Measurements from ENCODE around the gene ZNF532.

Gene ZNF532

DNA sequence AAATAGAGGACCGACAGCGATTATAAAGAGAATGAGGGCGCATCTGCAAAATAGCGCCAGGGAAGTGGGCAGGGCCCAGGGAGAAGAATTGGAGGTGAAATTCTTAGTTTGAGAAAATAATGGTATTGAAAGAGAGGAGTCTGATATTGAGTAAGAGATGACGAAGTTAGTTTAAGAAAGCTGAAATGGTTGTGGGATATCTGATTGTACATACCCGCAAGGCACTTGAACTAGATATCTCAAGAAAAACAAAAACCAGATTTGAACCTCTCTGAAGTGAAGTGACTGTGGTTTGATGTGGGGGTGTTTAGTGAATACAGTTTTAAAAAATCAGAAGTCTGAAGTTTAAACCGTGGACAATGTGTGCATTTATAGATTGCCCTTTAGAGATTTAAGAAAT lies 38.9 kb downstream of the ZNF532 start:
- H3K4me2 ChIP-seq (ENCODE audit: low read length) = no peak overlapping the region

DNA sequence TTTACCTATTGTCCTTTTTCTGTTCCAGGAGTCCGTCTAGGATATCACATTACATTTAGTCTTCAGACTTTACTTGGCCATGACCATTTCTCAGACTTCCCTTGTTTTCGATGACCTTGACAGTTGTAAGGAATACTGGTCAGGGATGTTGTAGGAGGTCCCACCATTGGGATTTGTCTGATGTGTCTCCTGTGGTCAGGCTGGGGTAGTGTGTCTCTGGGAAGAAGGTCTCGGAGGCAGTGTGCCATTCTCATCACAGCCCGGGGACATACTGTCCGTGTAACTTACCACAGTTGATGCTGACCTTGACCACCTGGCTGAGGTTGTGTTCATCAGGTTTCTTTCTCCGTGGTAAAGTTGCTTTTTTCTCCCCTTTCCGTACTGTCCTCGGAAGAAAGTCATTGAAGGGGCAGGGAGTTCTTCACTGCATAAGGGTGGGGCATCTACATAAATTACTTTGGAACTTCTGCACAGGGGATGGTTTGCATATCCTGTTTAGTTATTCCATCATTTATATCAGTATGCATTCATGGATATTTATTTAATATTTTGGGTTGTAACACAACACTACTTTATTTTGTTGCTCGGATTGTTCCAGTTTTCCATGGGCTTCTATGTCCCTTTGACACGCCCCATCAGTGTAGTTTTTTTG lies 41.2 kb downstream of the ZNF532 start:
- H3K27me3 ChIP-seq (ENCODE audit: low read depth, low read length) = no peaks in the 10 kb centered on the region
- no peak overlapping the region for H3K27ac ChIP-seq (ENCODE audit: low read length)
- H3K79me2 ChIP-seq (ENCODE audit: low read length) = peaks cover 70% of the 10 kb centered on the region
- TF ChIP-seq, protein P1, sequence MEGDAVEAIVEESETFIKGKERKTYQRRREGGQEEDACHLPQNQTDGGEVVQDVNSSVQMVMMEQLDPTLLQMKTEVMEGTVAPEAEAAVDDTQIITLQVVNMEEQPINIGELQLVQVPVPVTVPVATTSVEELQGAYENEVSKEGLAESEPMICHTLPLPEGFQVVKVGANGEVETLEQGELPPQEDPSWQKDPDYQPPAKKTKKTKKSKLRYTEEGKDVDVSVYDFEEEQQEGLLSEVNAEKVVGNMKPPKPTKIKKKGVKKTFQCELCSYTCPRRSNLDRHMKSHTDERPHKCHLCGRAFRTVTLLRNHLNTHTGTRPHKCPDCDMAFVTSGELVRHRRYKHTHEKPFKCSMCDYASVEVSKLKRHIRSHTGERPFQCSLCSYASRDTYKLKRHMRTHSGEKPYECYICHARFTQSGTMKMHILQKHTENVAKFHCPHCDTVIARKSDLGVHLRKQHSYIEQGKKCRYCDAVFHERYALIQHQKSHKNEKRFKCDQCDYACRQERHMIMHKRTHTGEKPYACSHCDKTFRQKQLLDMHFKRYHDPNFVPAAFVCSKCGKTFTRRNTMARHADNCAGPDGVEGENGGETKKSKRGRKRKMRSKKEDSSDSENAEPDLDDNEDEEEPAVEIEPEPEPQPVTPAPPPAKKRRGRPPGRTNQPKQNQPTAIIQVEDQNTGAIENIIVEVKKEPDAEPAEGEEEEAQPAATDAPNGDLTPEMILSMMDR (IDR thresholded peaks at IDR 0.05; ENCODE audit: low read depth, low read length) = no peak
- TF ChIP-seq EZH2phosphoT487 (IDR thresholded peaks at IDR 0.05; ENCODE audit: low read depth) = no peak
- H3K4me3 ChIP-seq (ENCODE audit: low read length) = no peak overlapping the region
- H3K9me3 ChIP-seq (ENCODE audit: insufficient read depth, low read length) = no peaks in the 10 kb centered on the region
- H4K20me1 ChIP-seq (ENCODE audit: insufficient read depth, low read length) = peaks cover 13% of the 10 kb centered on the region; the same call in 1 of the 2 replicates
- peaks cover 29% of the 10 kb centered on the region for H3K4me1 ChIP-seq (ENCODE audit: low read length)
- H3K36me3 ChIP-seq (replicated peaks; ENCODE audit: low read depth, low read length) = peaks cover 55% of the 10 kb centered on the region
- H3K9ac ChIP-seq (ENCODE audit: low read length) = no peak overlapping the region
- no peak overlapping the region for H3K4me2 ChIP-seq (ENCODE audit: low read length)
- no peak overlapping the region for H2AFZ ChIP-seq (ENCODE audit: low read depth, low read length)

More for the DNA sequence above, 38.9 kb downstream of the ZNF532 start:
- no peak overlapping the region for H3K27ac ChIP-seq (ENCODE audit: low read length)
- H3K4me1 ChIP-seq (ENCODE audit: low read length) = peaks cover 37% of the 10 kb centered on the region
- no peak overlapping the region for H2AFZ ChIP-seq (ENCODE audit: low read depth, low read length)
- H4K20me1 ChIP-seq (ENCODE audit: insufficient read depth, low read length) = peaks cover 12% of the 10 kb centered on the region; the same call in 1 of the 2 replicates
- H3K9ac ChIP-seq (ENCODE audit: low read length) = no peak overlapping the region
- H3K4me3 ChIP-seq (ENCODE audit: low read length) = no peak overlapping the region
- H3K79me2 ChIP-seq (ENCODE audit: low read length) = peaks cover 71% of the 10 kb centered on the region
- no peaks in the 10 kb centered on the region for H3K27me3 ChIP-seq (ENCODE audit: low read depth, low read length)
- TF ChIP-seq, protein P1 (IDR thresholded peaks at IDR 0.05; ENCODE audit: low read depth, low read length) = no peak
- no peak for TF ChIP-seq EZH2phosphoT487 (IDR thresholded peaks at IDR 0.05; ENCODE audit: low read depth)
- H3K9me3 ChIP-seq (ENCODE audit: insufficient read depth, low read length) = no peaks in the 10 kb centered on the region
- H3K36me3 ChIP-seq (replicated peaks; ENCODE audit: low read depth, low read length) = peaks cover 63% of the 10 kb centered on the region

DNA sequence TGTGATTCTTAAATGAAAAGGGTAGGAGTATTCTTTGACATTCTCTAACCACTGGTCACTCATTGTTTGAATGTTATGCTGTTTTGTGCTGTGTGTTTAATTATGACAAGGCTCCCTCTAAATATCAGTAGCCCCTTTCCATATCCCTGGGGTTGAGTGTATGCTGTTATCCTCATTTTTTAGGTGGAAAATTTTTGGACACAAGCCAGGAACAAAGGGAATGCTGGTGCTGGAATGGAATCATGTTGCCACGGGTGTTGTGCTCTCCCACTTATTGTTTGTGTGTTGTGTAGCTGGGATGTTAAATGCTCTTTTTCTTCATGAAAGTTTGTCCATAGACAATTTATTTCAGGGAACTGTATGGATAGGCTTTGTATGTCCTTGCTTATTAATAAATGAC lies 43.3 kb downstream of the ZNF532 start:
- Histone ChIP-seq H3K4me3 (ENCODE audit: low read length) (no peak overlapping the region), H3K9ac (ENCODE audit: low read length) (no peak overlapping the region), H2AFZ (ENCODE audit: low read depth, low read length) (no peak overlapping the region), H3K9me3 (ENCODE audit: insufficient read depth, low read length) (no peaks in the 10 kb centered on the region), H4K20me1 (ENCODE audit: insufficient read depth, low read length) (peaks cover 17% of the 10 kb centered on the region; the same call in 1 of the 2 replicates), H3K4me2 (ENCODE audit: low read length) (no peak overlapping the region), H3K27ac (ENCODE audit: low read length) (no peak overlapping the region), H3K4me1 (ENCODE audit: low read length) (peaks cover 38% of the 10 kb centered on the region), H3K27me3 (ENCODE audit: low read depth, low read length) (no peaks in the 10 kb centered on the region), H3K36me3 (replicated peaks; ENCODE audit: low read depth, low read length) (peaks cover 51% of the 10 kb centered on the region), H3K79me2 (ENCODE audit: low read length) (peaks cover 74% of the 10 kb centered on the region)
- no peak for TF ChIP-seq EZH2phosphoT487 (IDR thresholded peaks at IDR 0.05; ENCODE audit: low read depth)
- TF ChIP-seq, protein P1 (IDR thresholded peaks at IDR 0.05; ENCODE audit: low read depth, low read length) = no peak

DNA sequence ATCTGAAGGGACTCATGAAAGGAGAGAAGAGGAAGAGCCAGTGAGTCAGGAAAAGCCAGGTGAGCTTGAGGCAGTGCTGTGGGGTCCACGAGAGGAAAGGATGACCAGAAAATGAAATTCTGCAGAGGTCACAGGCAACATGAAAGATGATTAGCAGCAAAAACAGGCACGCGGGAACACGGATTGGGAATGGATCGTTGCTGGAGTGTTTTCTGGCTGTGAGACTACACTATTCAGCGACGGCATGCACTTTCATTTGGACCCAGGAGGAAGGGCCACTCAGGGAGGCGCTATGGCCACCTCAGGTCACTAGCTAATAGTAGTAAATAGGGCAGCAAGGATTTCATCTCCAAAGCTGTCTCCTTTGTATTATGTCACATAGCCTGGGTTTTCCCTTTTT lies 44.8 kb downstream of the ZNF532 start:
- H3K36me3 ChIP-seq (replicated peaks; ENCODE audit: low read depth, low read length) = peaks cover 43% of the 10 kb centered on the region
- H4K20me1 ChIP-seq (ENCODE audit: insufficient read depth, low read length) = peaks cover 17% of the 10 kb centered on the region; the same call in 1 of the 2 replicates
- no peak overlapping the region for H3K9ac ChIP-seq (ENCODE audit: low read length)
- H3K4me2 ChIP-seq (ENCODE audit: low read length) = no peak overlapping the region
- peaks cover 46% of the 10 kb centered on the region for H3K4me1 ChIP-seq (ENCODE audit: low read length)
- no peaks in the 10 kb centered on the region for H3K9me3 ChIP-seq (ENCODE audit: insufficient read depth, low read length)
- H3K79me2 ChIP-seq (ENCODE audit: low read length) = peaks cover 65% of the 10 kb centered on the region
- no peak for TF ChIP-seq EZH2phosphoT487 (IDR thresholded peaks at IDR 0.05; ENCODE audit: low read depth)
- TF ChIP-seq, protein P1 (IDR thresholded peaks at IDR 0.05; ENCODE audit: low read depth, low read length) = no peak
- H3K27me3 ChIP-seq (ENCODE audit: low read depth, low read length) = no peaks in the 10 kb centered on the region
- H2AFZ ChIP-seq (ENCODE audit: low read depth, low read length) = no peak overlapping the region
- H3K27ac ChIP-seq (ENCODE audit: low read length) = no peak overlapping the region
- H3K4me3 ChIP-seq (ENCODE audit: low read length) = no peak overlapping the region

All from OCI-LY3 (cell line).